Keratinocyte (primary cell): ENCODE data around the gene LRRTM1. TPM values are rescaled to one million over a fixed set of nuclear protein-coding genes. Genes with fewer than 3 reads are reported as not detected.

Source experiments
- DNase-seq: peaks from one replicate; pipeline ENCODE4 v3.0.0-alpha.2; 2011; ENCODE audit warnings: low read depth, missing footprints, low spot score
- FAIRE-seq: peaks from 2 replicates; lab custom pipeline; 2011; peaks lifted over from hg19 to GRCh38; lab: Jason Lieb, UNC
- H2AFZ ChIP-seq: 2 replicates; pipeline ENCODE4 v1.6.0; 2012; ENCODE audit warnings: low read length, control low read depth, inconsistent platforms; ENCODE audit not compliant: control insufficient read depth
- H3K27ac ChIP-seq: 2 replicates; pipeline ENCODE4 v1.5.1; 2011; ENCODE audit warnings: low read length; ENCODE audit not compliant: control insufficient read depth, insufficient read depth
- H3K27me3 ChIP-seq: 3 replicates; pipeline ENCODE4 v1.6.0; 2011; ENCODE audit warnings: low read length; ENCODE audit not compliant: control insufficient read depth, insufficient read depth; ENCODE audit errors: extremely low read depth
- H3K36me3 ChIP-seq, 2 experiments: 2 replicates in 1 of 2; 3 replicates in 1 of 2; pipeline ENCODE4 v1.5.1; 2011; ENCODE audit warnings: low read length in 2 of 2, mild to moderate bottlenecking in 1 of 2; ENCODE audit not compliant: control insufficient read depth in 2 of 2, insufficient read depth in 2 of 2; ENCODE audit errors: extremely low read depth in 1 of 2
- H3K4me1 ChIP-seq: 3 replicates; pipeline ENCODE4 v1.5.1; 2011; ENCODE audit warnings: low read length; ENCODE audit not compliant: control insufficient read depth, insufficient read depth; ENCODE audit errors: extremely low read depth
- H3K4me2 ChIP-seq: 3 replicates; pipeline ENCODE4 v1.6.0; 2011; ENCODE audit warnings: low read depth, low read length; ENCODE audit not compliant: control insufficient read depth, insufficient read depth; ENCODE audit errors: extremely low read depth
- H3K4me3 ChIP-seq, 3 experiments: fragments of 200-600 bp in 1 of 3; sonication (generic) in 1 of 3; 2 replicates in 2 of 3; 3 replicates in 1 of 3; pipeline ENCODE4 v1.5.1; 2011 to 2016; ENCODE audit warnings: low read length in 3 of 3, mild to moderate bottlenecking in 3 of 3, control low read depth in 2 of 3, inconsistent platforms in 1 of 3, low read depth in 1 of 3, mixed read lengths in 1 of 3, mixed run types in 1 of 3, moderate library complexity in 1 of 3; ENCODE audit not compliant: control insufficient read depth in 2 of 3, insufficient read depth in 2 of 3; ENCODE audit errors: extremely low read depth in 1 of 3
- H3K79me2 ChIP-seq: 2 replicates; pipeline ENCODE4 v1.6.0; 2012; ENCODE audit warnings: low read length; ENCODE audit not compliant: control insufficient read depth, insufficient read depth
- H3K9ac ChIP-seq: 3 replicates; pipeline ENCODE4 v1.6.0; 2011; ENCODE audit warnings: low read length; ENCODE audit not compliant: control insufficient read depth, insufficient read depth; ENCODE audit errors: extremely low read depth
- H3K9me1 ChIP-seq: 3 replicates; pipeline ENCODE4 v1.6.0; 2011; ENCODE audit warnings: low read length; ENCODE audit not compliant: control insufficient read depth, insufficient read depth; ENCODE audit errors: extremely low read depth
- H3K9me3 ChIP-seq: 2 replicates; pipeline ENCODE4 v1.5.1; 2012; ENCODE audit warnings: low read depth, low read length; ENCODE audit not compliant: control insufficient read depth
- H4K20me1 ChIP-seq: 3 replicates; pipeline ENCODE4 v1.6.0; 2011; ENCODE audit warnings: low read length; ENCODE audit not compliant: control insufficient read depth, insufficient read depth; ENCODE audit errors: extremely low read depth
- EZH2 ChIP-seq: IDR thresholded peaks from one replicate; pipeline ENCODE4 v1.6.1; 2012; ENCODE audit warnings: inconsistent platforms, mild to moderate bottlenecking, low read length, moderate library complexity
- dilution Hi-C: fragments of 300-500 bp; cut with MboI; formaldehyde crosslinking; loops from one replicate; pipeline ENCODE4 v1.7.0; 2020; ENCODE audit warnings: low sequenced_read_pairs; ENCODE audit not compliant: extremely low pct_ligation_motif_present
- polyA plus RNA-seq, 5 experiments: library from polyadenylated mRNA; depleted of rRNA in 3 of 5; stranded (reverse) in 3 of 5; stranded (forward) in 1 of 5; unstranded in 1 of 5; fragments of >200 nt; gene quantifications; 1 replicate in 1 of 5; 2 replicates in 3 of 5; 3 replicates in 1 of 5; pipeline versions ENCODE4 v1.2.1 to v1.2.3, GENCODE V29; 2011 to 2012; ENCODE audit warnings: missing spikeins in 2 of 5, low read depth in 1 of 5, low replicate concordance in 1 of 5
- TF ChIP-seq, protein P1 (sequence below), 3 experiments: IDR thresholded peaks in 1 of 3; conservative IDR thresholded peaks in 1 of 3; optimal IDR thresholded peaks in 1 of 3; 2 replicates in 2 of 3; 3 replicates in 1 of 3; pipeline versions ENCODE3 to v1.5.1; 2011; ENCODE audit warnings: low read length in 3 of 3, mild to moderate bottlenecking in 3 of 3, moderate library complexity in 2 of 3, control low read depth in 1 of 3, inconsistent platforms in 1 of 3; ENCODE audit not compliant: insufficient read depth in 2 of 3; ENCODE audit errors: extremely low read depth in 1 of 3

The LRRTM1 gene
- polyA plus RNA-seq, 1 donor (not counting 4 experiments of a cell fraction or from before 2014, with no cell fraction given) = not detected

GRCh38 chr2:80328159-80328571, 23.6 kb upstream of the LRRTM1 start:
- H4K20me1 ChIP-seq = no peaks in the 10 kb centered on the region
- dilution Hi-C loops = no loop called here

DNA sequence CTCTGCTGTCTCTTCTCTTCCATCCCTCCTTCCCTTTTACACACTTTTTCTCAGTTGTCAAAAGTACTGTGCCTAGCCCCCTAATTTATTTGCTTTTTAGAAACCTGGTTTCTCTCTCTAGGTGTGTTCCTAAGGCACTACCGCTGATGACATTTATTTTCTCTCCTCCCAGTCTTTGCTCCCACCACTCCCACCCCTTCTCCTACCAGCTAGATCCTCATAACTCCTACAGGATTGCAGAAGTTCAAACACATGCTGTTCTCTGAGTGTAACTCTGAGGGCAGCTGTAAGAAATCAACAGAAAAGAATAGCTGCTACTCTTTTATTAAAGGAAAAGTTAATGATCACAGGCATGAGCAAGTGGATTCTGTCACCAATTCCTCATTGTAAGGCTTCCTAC, 22.3 kb upstream of the LRRTM1 start:
- Histone ChIP-seq H3K9me1 (no peaks in the 10 kb centered on the region), H4K20me1 (no peaks in the 10 kb centered on the region), H3K9me3 (no peaks in the 10 kb centered on the region), H2AFZ (no peak overlapping the region), H3K27ac (no peak overlapping the region), H3K4me1 (no peaks in the 10 kb centered on the region), H3K36me3 (no peaks in the 10 kb centered on the region), H3K27me3 (peaks cover 10% of the 10 kb centered on the region), H3K79me2 (no peaks in the 10 kb centered on the region), H3K4me2 (no peak overlapping the region), H3K4me3 (no peak overlapping the region), H3K9ac (no peak overlapping the region)
- DNase-seq (no peak), FAIRE-seq (no peak)
- TF ChIP-seq, protein P1, sequence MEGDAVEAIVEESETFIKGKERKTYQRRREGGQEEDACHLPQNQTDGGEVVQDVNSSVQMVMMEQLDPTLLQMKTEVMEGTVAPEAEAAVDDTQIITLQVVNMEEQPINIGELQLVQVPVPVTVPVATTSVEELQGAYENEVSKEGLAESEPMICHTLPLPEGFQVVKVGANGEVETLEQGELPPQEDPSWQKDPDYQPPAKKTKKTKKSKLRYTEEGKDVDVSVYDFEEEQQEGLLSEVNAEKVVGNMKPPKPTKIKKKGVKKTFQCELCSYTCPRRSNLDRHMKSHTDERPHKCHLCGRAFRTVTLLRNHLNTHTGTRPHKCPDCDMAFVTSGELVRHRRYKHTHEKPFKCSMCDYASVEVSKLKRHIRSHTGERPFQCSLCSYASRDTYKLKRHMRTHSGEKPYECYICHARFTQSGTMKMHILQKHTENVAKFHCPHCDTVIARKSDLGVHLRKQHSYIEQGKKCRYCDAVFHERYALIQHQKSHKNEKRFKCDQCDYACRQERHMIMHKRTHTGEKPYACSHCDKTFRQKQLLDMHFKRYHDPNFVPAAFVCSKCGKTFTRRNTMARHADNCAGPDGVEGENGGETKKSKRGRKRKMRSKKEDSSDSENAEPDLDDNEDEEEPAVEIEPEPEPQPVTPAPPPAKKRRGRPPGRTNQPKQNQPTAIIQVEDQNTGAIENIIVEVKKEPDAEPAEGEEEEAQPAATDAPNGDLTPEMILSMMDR (optimal IDR thresholded peaks at IDR 0.05 in 1 of 3, IDR thresholded peaks at IDR 0.05 in 1 of 3, conservative IDR thresholded peaks at IDR 0.05 in 1 of 3; ENCODE audit: extremely low read depth in 1 of 3, insufficient read depth in 2 of 3, low read length in 3 of 3) = no peak
- TF ChIP-seq EZH2 = no peak
- dilution Hi-C loops = no loop called here

More at GRCh38 chr2:80328159-80328571, 23.6 kb upstream of the LRRTM1 start:
- DNase-seq = no peak
- H3K4me3 ChIP-seq = no peak overlapping the region
- H3K79me2 ChIP-seq = no peaks in the 10 kb centered on the region
- H3K9me3 ChIP-seq = no peaks in the 10 kb centered on the region
- TF ChIP-seq, protein P1 (optimal IDR thresholded peaks at IDR 0.05 in 1 of 3, IDR thresholded peaks at IDR 0.05 in 1 of 3, conservative IDR thresholded peaks at IDR 0.05 in 1 of 3; ENCODE audit: extremely low read depth in 1 of 3, insufficient read depth in 2 of 3, low read length in 3 of 3) = no peak
- no peak for TF ChIP-seq EZH2
- FAIRE-seq = no peak
- no peaks in the 10 kb centered on the region for H3K9me1 ChIP-seq
- no peak overlapping the region for H3K27ac ChIP-seq
- H3K4me1 ChIP-seq = no peaks in the 10 kb centered on the region
- H2AFZ ChIP-seq = no peak overlapping the region
- H3K36me3 ChIP-seq = no peaks in the 10 kb centered on the region
- no peak overlapping the region for H3K4me2 ChIP-seq
- no peaks in the 10 kb centered on the region for H3K27me3 ChIP-seq
- H3K9ac ChIP-seq = no peak overlapping the region
